Measurements from ENCODE around the gene PFN1. TPM values are rescaled to one million over a fixed set of nuclear protein-coding genes. Genes with fewer than 3 reads are reported as not detected.

Gene PFN1
- total and polyA plus RNA-seq, 2 of the 8 experiments (the other 6 are each of a cell fraction or from before 2014, with no cell fraction given), result 1,355 to 1,949 TPM

DNA sequence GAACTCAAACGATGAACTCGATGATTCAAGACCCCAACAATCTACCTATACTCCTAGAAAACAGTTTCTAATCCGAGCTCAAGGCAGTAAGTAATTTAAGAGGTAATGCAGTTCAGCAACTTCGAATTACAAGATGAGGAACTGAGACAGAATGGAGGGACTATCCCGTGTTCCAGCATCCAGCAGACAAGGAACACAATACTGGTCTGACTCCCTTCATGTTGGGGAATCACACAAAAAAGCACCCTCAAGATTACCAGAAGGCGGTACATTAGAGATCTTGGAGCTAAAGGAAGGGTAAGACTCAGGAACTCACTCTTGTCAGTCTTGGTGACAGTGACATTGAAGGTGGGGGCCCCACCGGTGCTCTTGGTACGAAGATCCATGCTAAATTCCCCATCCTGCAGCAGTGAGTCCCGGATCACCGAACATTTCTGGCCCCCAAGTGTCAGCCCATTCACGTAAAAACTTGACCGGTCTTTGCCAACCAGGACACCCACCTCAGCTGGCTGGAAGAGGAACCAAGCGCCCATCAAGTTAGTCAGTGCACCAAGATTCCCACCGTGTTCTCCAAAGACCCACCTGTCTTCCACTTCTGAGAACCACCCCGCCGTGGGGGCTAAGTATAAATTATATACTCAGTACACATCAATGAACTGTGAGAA lies 1.9 kb downstream of the PFN1 start (continued):
- TF ChIP-seq RAD21 (IDR thresholded peaks at IDR 0.05 in 1 of 2, conservative IDR thresholded peaks at IDR 0.05 in 1 of 2; ENCODE audit: low read depth in 2 of 2, low read length in 2 of 2), result no peak
- no peak for TF ChIP-seq RBBP5 (IDR thresholded peaks at IDR 0.05; ENCODE audit: borderline replicate concordance, low read depth, low read length)
- TF ChIP-seq, protein P1, sequence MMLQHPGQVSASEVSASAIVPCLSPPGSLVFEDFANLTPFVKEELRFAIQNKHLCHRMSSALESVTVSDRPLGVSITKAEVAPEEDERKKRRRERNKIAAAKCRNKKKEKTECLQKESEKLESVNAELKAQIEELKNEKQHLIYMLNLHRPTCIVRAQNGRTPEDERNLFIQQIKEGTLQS (IDR thresholded peaks at IDR 0.05; ENCODE audit: insufficient read depth, low read depth, low read length), result no peak

Measured in H1 (cell line).